Measurements from ENCODE around the gene LRCH1.

LRCH1 gene

DNA sequence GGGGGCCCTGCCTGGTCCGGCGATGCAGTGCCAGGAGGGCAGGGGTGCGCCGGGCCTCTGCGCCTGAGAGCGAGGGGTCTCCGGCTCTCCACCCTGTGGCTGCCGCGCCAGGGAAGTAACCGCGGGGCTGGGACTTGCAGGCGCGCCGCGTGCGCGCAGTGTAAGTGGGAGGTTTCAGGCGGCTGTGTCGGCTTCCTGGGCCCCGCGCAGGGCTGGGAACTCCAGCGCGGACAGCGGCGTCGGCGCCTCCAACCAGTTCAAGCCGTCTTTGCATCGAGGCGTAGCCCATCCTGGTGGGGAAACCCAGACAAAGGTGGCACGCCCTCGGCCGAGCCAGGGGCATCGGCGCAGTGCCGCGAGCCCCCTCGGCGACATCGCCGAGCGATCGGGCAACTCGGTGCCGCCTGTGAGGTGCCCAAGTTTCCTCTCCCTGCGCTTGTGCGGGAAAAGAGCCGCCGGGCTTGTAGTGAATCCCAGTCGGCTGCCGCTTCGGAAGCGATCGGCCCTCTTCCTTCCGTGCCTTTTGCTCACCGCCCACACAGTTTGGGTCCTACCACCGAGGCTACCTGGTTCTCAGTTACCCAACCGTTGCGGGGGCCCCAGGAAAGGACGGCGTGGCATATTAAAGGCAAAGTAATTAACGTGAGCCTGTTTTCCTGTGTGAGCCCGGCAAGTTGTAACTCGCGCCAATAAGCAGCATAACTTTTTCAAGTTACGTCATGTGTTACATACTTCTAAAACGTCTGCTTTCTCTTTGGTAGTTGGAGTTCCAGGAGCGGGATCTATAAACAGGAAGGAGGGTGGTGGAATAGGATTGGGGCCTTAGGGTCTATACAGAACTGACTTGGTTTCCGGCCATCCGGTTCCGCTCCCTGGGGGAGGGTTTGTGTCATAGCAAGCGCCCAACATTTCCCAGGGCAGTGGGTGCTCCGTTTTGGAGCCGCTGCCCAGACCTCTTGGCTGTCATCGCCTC lies 1.2 kb downstream of the LRCH1 start:
- ChIA-PET POLR2A (no interaction called here), CTCF (no interaction called here)
- TF ChIP-seq, protein P1, sequence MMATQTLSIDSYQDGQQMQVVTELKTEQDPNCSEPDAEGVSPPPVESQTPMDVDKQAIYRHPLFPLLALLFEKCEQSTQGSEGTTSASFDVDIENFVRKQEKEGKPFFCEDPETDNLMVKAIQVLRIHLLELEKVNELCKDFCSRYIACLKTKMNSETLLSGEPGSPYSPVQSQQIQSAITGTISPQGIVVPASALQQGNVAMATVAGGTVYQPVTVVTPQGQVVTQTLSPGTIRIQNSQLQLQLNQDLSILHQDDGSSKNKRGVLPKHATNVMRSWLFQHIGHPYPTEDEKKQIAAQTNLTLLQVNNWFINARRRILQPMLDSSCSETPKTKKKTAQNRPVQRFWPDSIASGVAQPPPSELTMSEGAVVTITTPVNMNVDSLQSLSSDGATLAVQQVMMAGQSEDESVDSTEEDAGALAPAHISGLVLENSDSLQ (IDR thresholded peaks at IDR 0.05): no peak
- TF ChIP-seq FOXK2 (IDR thresholded peaks at IDR 0.05) (no peak), ARNT (IDR thresholded peaks at IDR 0.05) (no peak), L3MBTL2 (conservative IDR thresholded peaks at IDR 0.05) (no peak), HDGF (IDR thresholded peaks at IDR 0.05; ENCODE audit: borderline replicate concordance) (no peak), NFRKB (IDR thresholded peaks at IDR 0.05) (no peak), LEF1 (IDR thresholded peaks at IDR 0.05; ENCODE audit: borderline replicate concordance) (no peak), BHLHE40 (IDR thresholded peaks at IDR 0.05; ENCODE audit: borderline replicate concordance) (no peak), SUZ12 (IDR thresholded peaks at IDR 0.05) (no peak), CTBP1 (IDR thresholded peaks at IDR 0.05; ENCODE audit: borderline replicate concordance) (no peak), ZNF384 (IDR thresholded peaks at IDR 0.05) (no peak), FOXA1 (IDR thresholded peaks at IDR 0.05) (no peak), SP1 (IDR thresholded peaks at IDR 0.05) (no peak), TARDBP (IDR thresholded peaks at IDR 0.05) (no peak), FOXM1 (IDR thresholded peaks at IDR 0.05; ENCODE audit: borderline replicate concordance) (no peak), ELF4 (IDR thresholded peaks at IDR 0.05) (no peak)
- DNase-seq (ENCODE audit: extremely low spot score): peak; percentile 50

DNA sequence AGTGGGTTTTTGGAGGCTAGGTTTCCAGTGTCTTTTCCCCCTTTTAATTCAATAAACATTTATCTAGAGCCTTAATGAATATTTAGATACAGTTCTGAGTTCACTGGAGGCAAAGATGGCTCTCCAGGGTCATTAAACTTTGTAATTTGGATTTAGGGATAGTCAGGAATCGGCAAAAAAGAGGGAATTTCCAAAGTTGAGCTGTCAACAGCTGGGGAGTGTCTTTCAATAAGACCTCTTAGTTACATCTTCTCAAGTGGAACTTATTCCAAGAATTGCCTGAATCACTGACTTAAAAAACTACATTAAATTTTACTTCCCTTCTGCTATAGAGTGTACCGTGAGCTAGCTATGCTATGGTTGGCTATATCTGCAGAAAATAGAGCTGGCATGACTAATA lies 2.0 kb downstream of the LRCH1 start:
- no peak for DNase-seq (ENCODE audit: extremely low spot score)
- TF ChIP-seq FOXM1 (IDR thresholded peaks at IDR 0.05; ENCODE audit: borderline replicate concordance) (no peak), SUZ12 (IDR thresholded peaks at IDR 0.05) (no peak), TARDBP (IDR thresholded peaks at IDR 0.05) (no peak), FOXA1 (IDR thresholded peaks at IDR 0.05) (no peak), CTBP1 (IDR thresholded peaks at IDR 0.05; ENCODE audit: borderline replicate concordance) (no peak), L3MBTL2 (conservative IDR thresholded peaks at IDR 0.05) (no peak), SP1 (IDR thresholded peaks at IDR 0.05) (no peak), LEF1 (IDR thresholded peaks at IDR 0.05; ENCODE audit: borderline replicate concordance) (no peak), BHLHE40 (IDR thresholded peaks at IDR 0.05; ENCODE audit: borderline replicate concordance) (no peak), NFRKB (IDR thresholded peaks at IDR 0.05) (no peak), HDGF (IDR thresholded peaks at IDR 0.05; ENCODE audit: borderline replicate concordance) (no peak)
- TF ChIP-seq, protein P1 (IDR thresholded peaks at IDR 0.05): no peak
- ChIA-PET CTCF (interaction anchor here (0.6 kb wide), 1 partner anchor 123 kb away, joined by 3 read pairs; no protein-coding TSS in a partner anchor), POLR2A (interaction anchor here (1.0 to 1.5 kb wide), 2 partner anchors 11 to 115 kb away, joined by 3 to 4 read pairs; no protein-coding TSS in a partner anchor)

DNA sequence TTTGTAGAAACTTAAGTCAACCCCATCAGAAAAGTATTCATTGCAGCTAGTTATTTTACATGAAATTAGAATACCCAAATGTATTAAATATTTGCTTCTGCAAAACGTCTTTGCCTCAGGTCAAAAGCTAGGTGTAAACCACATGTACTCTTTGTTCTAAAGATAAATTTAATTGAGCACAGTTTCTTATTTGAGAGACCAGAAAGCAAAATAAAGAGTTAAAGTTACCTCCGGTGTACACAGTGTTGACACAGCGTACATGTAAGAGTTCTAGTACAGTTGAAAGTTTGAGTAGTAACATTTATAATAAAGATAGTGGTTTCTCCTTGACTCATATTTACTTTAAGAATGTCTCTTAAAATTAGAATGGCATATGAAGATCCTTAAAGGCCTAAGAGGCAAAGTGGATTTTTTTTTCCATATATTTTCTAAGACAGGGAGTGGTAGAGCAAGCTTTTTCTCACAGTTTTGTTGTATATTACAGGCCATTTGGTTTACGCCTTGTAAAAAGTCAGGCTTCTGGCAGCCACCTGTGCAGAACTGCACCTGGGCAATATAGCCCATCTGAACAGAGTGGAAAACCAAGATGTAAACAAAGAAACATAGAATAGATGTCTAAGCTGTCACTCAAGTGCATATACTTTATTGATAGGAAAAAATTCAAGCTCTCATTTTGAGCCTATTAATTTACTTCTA lies 2.9 kb downstream of the LRCH1 start:
- no peak for TF ChIP-seq FOXA1 (IDR thresholded peaks at IDR 0.05)
- TF ChIP-seq, protein P1 (IDR thresholded peaks at IDR 0.05): peak; percentile 40; the same call in 1 of the 2 replicates
- ChIA-PET CTCF (no interaction called here), POLR2A (interaction anchor here (1.0 to 1.5 kb wide), 2 partner anchors 10 to 114 kb away, joined by 3 to 4 read pairs; no protein-coding TSS in a partner anchor)
- no peak for DNase-seq (ENCODE audit: extremely low spot score)

DNA sequence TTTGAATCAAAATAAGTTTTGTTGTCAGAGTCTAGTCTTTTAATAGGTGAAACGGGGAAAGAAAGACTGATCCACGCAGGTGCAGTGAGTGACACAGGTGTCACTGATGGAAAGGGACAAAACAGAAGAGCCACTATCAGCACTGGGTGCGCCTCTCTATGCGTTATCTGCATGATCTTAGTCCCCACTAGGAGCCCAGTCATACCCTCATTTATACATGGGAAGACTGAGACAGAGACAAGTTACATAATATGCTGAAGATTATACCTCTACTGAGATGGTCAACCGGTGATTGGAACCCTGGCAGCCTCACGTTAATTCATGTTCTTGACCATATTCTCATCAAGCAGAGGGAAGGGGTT lies 3.4 kb downstream of the LRCH1 start:
- TF ChIP-seq ZNF384 (IDR thresholded peaks at IDR 0.05) (no peak), BHLHE40 (IDR thresholded peaks at IDR 0.05; ENCODE audit: borderline replicate concordance) (no peak), FOXA1 (IDR thresholded peaks at IDR 0.05) (no peak), CTBP1 (IDR thresholded peaks at IDR 0.05; ENCODE audit: borderline replicate concordance) (no peak), TARDBP (IDR thresholded peaks at IDR 0.05) (no peak), ELF4 (IDR thresholded peaks at IDR 0.05) (no peak), L3MBTL2 (conservative IDR thresholded peaks at IDR 0.05) (no peak), SUZ12 (IDR thresholded peaks at IDR 0.05) (no peak), HDGF (IDR thresholded peaks at IDR 0.05; ENCODE audit: borderline replicate concordance) (no peak), FOXK2 (IDR thresholded peaks at IDR 0.05) (no peak), SP1 (IDR thresholded peaks at IDR 0.05) (no peak), FOXM1 (IDR thresholded peaks at IDR 0.05; ENCODE audit: borderline replicate concordance) (no peak)
- TF ChIP-seq, protein P1 (IDR thresholded peaks at IDR 0.05): no peak
- no peak for DNase-seq (ENCODE audit: extremely low spot score)
- ChIA-PET POLR2A (interaction anchor here (1.5 kb wide), 1 partner anchor 113 kb away, joined by 3 read pairs; no protein-coding TSS in a partner anchor), CTCF (no interaction called here)

DNA sequence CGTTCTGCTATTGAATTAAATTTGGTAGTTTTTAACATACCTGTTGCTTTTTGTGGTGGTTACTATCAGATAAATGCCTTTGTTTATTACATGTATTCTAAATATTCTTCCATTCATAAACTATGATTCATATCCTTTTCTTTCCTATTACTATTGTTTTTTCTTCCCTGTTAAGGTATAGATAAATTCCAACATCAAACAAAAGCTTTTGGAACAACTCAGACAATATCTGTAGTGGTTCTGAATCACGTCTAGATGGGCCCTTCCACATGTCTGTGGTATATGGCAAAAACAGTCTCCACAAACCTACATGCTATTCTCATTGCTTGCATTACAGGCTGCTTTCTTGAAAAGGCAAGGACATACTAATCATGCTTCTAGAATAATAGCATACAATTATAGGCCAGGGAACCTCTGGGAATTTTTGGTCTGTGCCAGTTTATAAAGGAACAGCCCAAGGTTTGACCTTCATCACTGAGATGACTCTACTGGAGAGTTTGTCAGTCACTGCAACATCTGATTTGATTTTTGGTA lies 6.4 kb downstream of the LRCH1 start:
- ChIA-PET POLR2A (no interaction called here), CTCF (interaction anchor here (0.7 kb wide), 1 partner anchor 162 kb away, joined by 3 read pairs; no protein-coding TSS in a partner anchor)
- no peak for DNase-seq (ENCODE audit: extremely low spot score)
- TF ChIP-seq FOXA1 (IDR thresholded peaks at IDR 0.05) (no peak), TARDBP (IDR thresholded peaks at IDR 0.05) (no peak), ELF4 (IDR thresholded peaks at IDR 0.05) (no peak), L3MBTL2 (conservative IDR thresholded peaks at IDR 0.05) (no peak), ARNT (IDR thresholded peaks at IDR 0.05) (no peak), LEF1 (IDR thresholded peaks at IDR 0.05; ENCODE audit: borderline replicate concordance) (no peak), CTBP1 (IDR thresholded peaks at IDR 0.05; ENCODE audit: borderline replicate concordance) (no peak), SP1 (IDR thresholded peaks at IDR 0.05) (no peak), FOXK2 (IDR thresholded peaks at IDR 0.05) (no peak), ZNF384 (IDR thresholded peaks at IDR 0.05) (no peak)

All from HEK293T (cell line).